HL-60 (cell line): ENCODE data around the gene PTPRT.

Experiments
- POLR2AphosphoS5 ChIP-seq: IDR thresholded peaks from 2 replicates; pipeline ENCODE4 v1.6.1; 2012; ENCODE audit warnings: low read depth
- TF ChIP-seq, protein P1 (sequence below): IDR thresholded peaks from one replicate; pipeline ENCODE4 v1.5.1; 2011; ENCODE audit warnings: low read length, control low read depth, inconsistent platforms; ENCODE audit not compliant: insufficient read depth

GRCh38 chr20:42261766-42262270 lies 927.9 kb downstream of the PTPRT start:
- TF ChIP-seq, protein P1, sequence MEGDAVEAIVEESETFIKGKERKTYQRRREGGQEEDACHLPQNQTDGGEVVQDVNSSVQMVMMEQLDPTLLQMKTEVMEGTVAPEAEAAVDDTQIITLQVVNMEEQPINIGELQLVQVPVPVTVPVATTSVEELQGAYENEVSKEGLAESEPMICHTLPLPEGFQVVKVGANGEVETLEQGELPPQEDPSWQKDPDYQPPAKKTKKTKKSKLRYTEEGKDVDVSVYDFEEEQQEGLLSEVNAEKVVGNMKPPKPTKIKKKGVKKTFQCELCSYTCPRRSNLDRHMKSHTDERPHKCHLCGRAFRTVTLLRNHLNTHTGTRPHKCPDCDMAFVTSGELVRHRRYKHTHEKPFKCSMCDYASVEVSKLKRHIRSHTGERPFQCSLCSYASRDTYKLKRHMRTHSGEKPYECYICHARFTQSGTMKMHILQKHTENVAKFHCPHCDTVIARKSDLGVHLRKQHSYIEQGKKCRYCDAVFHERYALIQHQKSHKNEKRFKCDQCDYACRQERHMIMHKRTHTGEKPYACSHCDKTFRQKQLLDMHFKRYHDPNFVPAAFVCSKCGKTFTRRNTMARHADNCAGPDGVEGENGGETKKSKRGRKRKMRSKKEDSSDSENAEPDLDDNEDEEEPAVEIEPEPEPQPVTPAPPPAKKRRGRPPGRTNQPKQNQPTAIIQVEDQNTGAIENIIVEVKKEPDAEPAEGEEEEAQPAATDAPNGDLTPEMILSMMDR: no peak
- TF ChIP-seq POLR2AphosphoS5: no peak
